Heart left ventricle (tissue), 16 donors: ENCODE measurements around the gene RHOV. TPM values are rescaled to one million over a fixed set of nuclear protein-coding genes. Genes with fewer than 3 reads are reported as not detected.

ENCODE experiments used
- ATAC-seq, 4 donors: fragments of 200-7000 bp; cut with Tn5 transposase; one replicate each; pipeline ENCODE4 v1.9.1; 2020 to 2022; ENCODE audit warnings: moderate library complexity in 4 of 4, mild to moderate bottlenecking in 3 of 4, moderate number of reproducible peaks in 1 of 4
- DNase-seq, 5 donors: peaks; one replicate each; pipeline ENCODE4 v3.0.0-alpha.2; 2020
- H3K27ac ChIP-seq, 12 donors: fragments of 200-600 bp; sonication (generic) in 4 of 12; one replicate each; pipeline versions ENCODE4 v1.5.0 to v1.8.0; 2016 to 2022; ENCODE audit warnings: mild to moderate bottlenecking in 2 of 12
- H3K27me3 ChIP-seq, 9 donors: fragments of 200-600 bp; sonication (generic) in 2 of 9; one replicate each; pipeline versions ENCODE4 v1.5.1 to v1.8.0; 2016 to 2022; ENCODE audit warnings: mild to moderate bottlenecking in 3 of 9
- H3K36me3 ChIP-seq, 9 donors: fragments of 200-600 bp; sonication (generic) in 2 of 9; one replicate each; pipeline versions ENCODE4 v1.5.0 to v1.8.0; 2018 to 2022; ENCODE audit warnings: mild to moderate bottlenecking in 2 of 9
- H3K4me1 ChIP-seq, 12 donors: fragments of 200-600 bp; sonication (generic) in 4 of 12; one replicate each; pipeline versions ENCODE4 v1.5.0 to v1.8.0; 2016 to 2022; ENCODE audit warnings: mild to moderate bottlenecking in 3 of 12
- H3K4me3 ChIP-seq, 12 donors: fragments of 200-600 bp; sonication (generic) in 4 of 12; one replicate each; pipeline versions ENCODE4 v1.5.0 to v1.8.0; 2017 to 2022; ENCODE audit warnings: mild to moderate bottlenecking in 9 of 12, moderate library complexity in 4 of 12
- H3K9me3 ChIP-seq, 12 donors: fragments of 200-600 bp; sonication (generic) in 4 of 12; one replicate each; pipeline versions ENCODE4 v1.5.0 to v1.8.0; 2016 to 2022; ENCODE audit warnings: mild to moderate bottlenecking in 1 of 12
- POLR2A ChIP-seq, 2 donors: fragments of 450-650 bp; IDR thresholded peaks; one replicate each; pipeline ENCODE4 v1.6.1; 2017; ENCODE audit warnings: antibody characterized with exemption in 2 of 2, mild to moderate bottlenecking in 2 of 2, moderate library complexity in 2 of 2
- WGBS, 4 donors: extraction: QIAGEN DNeasy Blood & Tissue Kit in 2 of 4; methylation state at CpG; one replicate each; pipeline versions ENCODE4 v1.1.5 to v1.1.7; 2013 to 2018; 5-methylcytosine and 5-hydroxymethylcytosine counted together
- intact Hi-C, 10 donors: fragments of 100-400 bp; cut with DNase I; formaldehyde crosslinking; loops; one replicate each; pipeline versions ENCODE4 v1.11.1 to v1.14.2; 2022
- polyA plus RNA-seq, 2 donors: library from polyadenylated mRNA; stranded (reverse); fragments of 200-250 nt; gene quantifications; one replicate each; pipeline ENCODE4 v1.2.3, GENCODE V29; 2013
- total RNA-seq, 9 donors: library from RNA; depleted of rRNA in 2 of 9; stranded (reverse); fragments of >200 nt in 2 of 9; fragmentation: NEBNext Ultra II Directional in 3 of 9; extraction: Animal tissue kit (Norgen Biotek cat#: 25700) in 3 of 9; gene quantifications; one replicate each; pipeline versions ENCODE4 v1.1.0 to v1.2.4, GENCODE V29; 2016 to 2023
- TF ChIP-seq, protein P1 (sequence below), 12 donors: fragments of 200-600 bp; sonication (generic) in 4 of 12; IDR thresholded peaks; one replicate each; pipeline versions ENCODE4 v1.5.0 to v1.8.0; 2018 to 2022; ENCODE audit warnings: antibody characterized with exemption in 12 of 12, mild to moderate bottlenecking in 5 of 12
- donor health status: ischemic (EF 13 %, LVEDD 7.1; RV severe dilation, severe dysfunction).
- donor health status: healthy with polysubstance abuse.
- donor health status: DM: no; HTN: yes; CAD: no.
- donor health status: DM: no; HTN: no; CAD: no.
- donor health status: ischemic (EF 25% LVEDD 6.9; RV normal size, moderate dysfunction).
- donor health status: ischemic (EF 25% LVEDD 5.7; RV mildly dilated, moderate dysfunction).
- donor health status: healthy.
- donor health status: DM: yes; HTN: yes; CAD: no.
- donor health status: ischemic (EF 35%, LVEDD 5.7; RV mildly dilated, moderate dysfunction).
- donor health status: nonischemic (EF 11% LVEDD 7.7; RV severe dilation, severe dysfunction).
- donor health status: DM: yes; HTN: yes; CAD: no.
- donor health status: PGD.
- donor health status: ischemic (EF 29% LVEDD 5.4; RV normal size, mild dysfunction).
- donor health status: nonischemic (EF 23%, LVEDD 6.1; RV moderate dilation, normal function).

The RHOV gene
- total and polyA plus RNA-seq, 11 donors = not detected

DNA sequence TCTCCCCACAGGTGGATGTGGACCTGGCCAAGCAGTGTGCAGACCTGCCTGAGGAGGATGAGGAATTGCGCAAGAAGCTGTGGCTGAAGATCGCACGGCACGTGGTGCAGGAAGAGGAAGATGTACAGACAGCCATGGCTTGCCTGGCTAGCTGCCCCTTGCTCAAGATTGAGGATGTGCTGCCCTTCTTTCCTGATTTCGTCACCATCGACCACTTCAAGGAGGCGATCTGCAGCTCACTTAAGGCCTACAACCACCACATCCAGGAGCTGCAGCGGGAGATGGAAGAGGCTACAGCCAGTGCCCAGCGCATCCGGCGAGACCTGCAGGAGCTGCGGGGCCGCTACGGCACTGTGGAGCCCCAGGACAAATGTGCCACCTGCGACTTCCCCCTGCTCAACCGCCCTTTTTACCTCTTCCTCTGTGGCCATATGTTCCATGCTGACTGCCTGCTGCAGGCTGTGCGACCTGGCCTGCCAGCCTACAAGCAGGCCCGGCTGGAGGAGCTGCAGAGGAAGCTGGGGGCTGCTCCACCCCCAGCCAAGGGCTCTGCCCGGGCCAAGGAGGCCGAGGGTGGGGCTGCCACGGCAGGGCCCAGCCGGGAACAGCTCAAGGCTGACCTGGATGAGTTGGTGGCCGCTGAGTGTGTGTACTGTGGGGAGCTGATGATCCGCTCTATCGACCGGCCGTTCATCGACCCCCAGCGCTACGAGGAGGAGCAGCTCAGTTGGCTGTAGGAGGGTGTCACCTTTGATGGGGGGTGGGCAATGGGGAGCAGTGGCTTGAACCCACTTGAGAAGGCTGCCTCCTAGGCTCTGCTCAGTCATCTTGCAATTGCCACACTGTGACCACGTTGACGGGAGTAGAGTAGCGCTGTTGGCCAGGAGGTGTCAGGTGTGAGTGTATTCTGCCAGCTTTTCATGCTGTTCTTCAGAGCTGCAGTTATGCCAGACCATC is 28.8 kb upstream of the RHOV start:
- DNase-seq (peak in 2 of 5 donors; percentile 57 to 65), ATAC-seq (no peak)
- H3K9me3 ChIP-seq = no peaks in the 10 kb centered on the region
- TF ChIP-seq, protein P1, sequence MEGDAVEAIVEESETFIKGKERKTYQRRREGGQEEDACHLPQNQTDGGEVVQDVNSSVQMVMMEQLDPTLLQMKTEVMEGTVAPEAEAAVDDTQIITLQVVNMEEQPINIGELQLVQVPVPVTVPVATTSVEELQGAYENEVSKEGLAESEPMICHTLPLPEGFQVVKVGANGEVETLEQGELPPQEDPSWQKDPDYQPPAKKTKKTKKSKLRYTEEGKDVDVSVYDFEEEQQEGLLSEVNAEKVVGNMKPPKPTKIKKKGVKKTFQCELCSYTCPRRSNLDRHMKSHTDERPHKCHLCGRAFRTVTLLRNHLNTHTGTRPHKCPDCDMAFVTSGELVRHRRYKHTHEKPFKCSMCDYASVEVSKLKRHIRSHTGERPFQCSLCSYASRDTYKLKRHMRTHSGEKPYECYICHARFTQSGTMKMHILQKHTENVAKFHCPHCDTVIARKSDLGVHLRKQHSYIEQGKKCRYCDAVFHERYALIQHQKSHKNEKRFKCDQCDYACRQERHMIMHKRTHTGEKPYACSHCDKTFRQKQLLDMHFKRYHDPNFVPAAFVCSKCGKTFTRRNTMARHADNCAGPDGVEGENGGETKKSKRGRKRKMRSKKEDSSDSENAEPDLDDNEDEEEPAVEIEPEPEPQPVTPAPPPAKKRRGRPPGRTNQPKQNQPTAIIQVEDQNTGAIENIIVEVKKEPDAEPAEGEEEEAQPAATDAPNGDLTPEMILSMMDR (IDR thresholded peaks at IDR 0.05) = no peak
- no peak for TF ChIP-seq POLR2A (IDR thresholded peaks at IDR 0.05)
- H3K36me3 ChIP-seq = peaks cover 3 to 62% (median 58%) of the 10 kb centered on the region in 9 donors
- no peak overlapping the region for H3K4me3 ChIP-seq
- intact Hi-C loops = loop anchor here in 8 of 10 donors (2.0 to 10.0 kb wide), 6 partner anchors 212 to 432 kb away; partner anchors contain the start of genes INO80 (in 4 of the 8), NUSAP1 (in 1 of the 8) and OIP5 (in 1 of the 8)
- H3K4me1 ChIP-seq = peaks cover 4 to 53% (median 41%) of the 10 kb centered on the region in 12 donors
- WGBS, 4 donors = 80 to 93% (median 85%) methylated on average over 29 to 33 of the region's 33 CpGs
- no peaks in the 10 kb centered on the region for H3K27me3 ChIP-seq
- peak overlapping the region in 2 of 12 donors; percentile 4 to 64 for H3K27ac ChIP-seq

- no peaks in the 10 kb centered on the region for H3K27me3 ChIP-seq
- intact Hi-C loops = loop anchor here in 8 of 10 donors (5.0 to 10.0 kb wide), 5 partner anchors 214 to 434 kb away; partner anchors contain the start of genes INO80 (in 4 of the 8), NUSAP1 (in 1 of the 8) and OIP5 (in 1 of the 8)
- H3K4me1 ChIP-seq = peaks cover 4 to 37% (median 22%) of the 10 kb centered on the region in 12 donors
- DNase-seq (no peak), ATAC-seq (no peak)
- H3K36me3 ChIP-seq = peaks cover 3 to 80% (median 77%) of the 10 kb centered on the region in 9 donors
- H3K27ac ChIP-seq = no peak overlapping the region
- TF ChIP-seq, protein P1 (IDR thresholded peaks at IDR 0.05) = no peak
- no peak for TF ChIP-seq POLR2A (IDR thresholded peaks at IDR 0.05)
- no peaks in the 10 kb centered on the region for H3K9me3 ChIP-seq
- no peak overlapping the region for H3K4me3 ChIP-seq
- WGBS, 4 donors = 74 to 80% (median 79%) methylated on average over 5 of the region's 5 CpGs
Observed at GRCh38 chr15:40901053-40901443, 27.0 kb upstream of the RHOV start.

DNA sequence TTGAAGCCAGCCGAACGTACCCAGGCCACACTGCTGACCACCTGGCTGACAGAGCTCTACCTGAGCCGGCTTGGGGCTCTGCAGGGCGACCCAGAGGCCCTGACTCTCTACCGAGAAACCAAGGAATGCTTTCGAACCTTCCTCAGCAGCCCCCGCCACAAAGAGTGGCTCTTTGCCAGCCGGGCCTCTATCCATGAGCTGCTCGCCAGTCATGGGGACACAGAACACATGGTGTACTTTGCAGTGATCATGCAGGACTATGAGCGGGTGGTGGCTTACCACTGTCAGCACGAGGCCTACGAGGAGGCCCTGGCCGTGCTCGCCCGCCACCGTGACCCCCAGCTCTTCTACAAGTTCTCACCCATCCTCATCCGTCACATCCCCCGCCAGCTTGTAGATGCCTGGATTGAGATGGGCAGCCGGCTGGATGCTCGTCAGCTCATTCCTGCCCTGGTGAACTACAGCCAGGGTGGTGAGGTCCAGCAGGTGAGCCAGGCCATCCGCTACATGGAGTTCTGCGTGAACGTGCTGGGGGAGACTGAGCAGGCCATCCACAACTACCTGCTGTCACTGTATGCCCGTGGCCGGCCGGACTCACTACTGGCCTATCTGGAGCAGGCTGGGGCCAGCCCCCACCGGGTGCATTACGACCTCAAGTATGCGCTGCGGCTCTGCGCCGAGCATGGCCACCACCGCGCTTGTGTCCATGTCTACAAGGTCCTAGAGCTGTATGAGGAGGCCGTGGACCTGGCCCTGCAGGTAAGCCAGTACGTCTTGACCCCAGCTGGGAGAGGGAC is 26.4 kb upstream of the RHOV start:
- intact Hi-C loops = loop anchor here in 8 of 10 donors (5.0 to 10.0 kb wide), 5 partner anchors 214 to 434 kb away; partner anchors contain the start of genes INO80 (in 4 of the 8), NUSAP1 (in 1 of the 8) and OIP5 (in 1 of the 8)
- H3K36me3 ChIP-seq = peaks cover 3 to 83% (median 79%) of the 10 kb centered on the region in 9 donors
- WGBS, 4 donors = 88 to 94% (median 89%) methylated on average over 30 to 36 of the region's 36 CpGs
- TF ChIP-seq, protein P1 (IDR thresholded peaks at IDR 0.05) = no peak
- TF ChIP-seq POLR2A (IDR thresholded peaks at IDR 0.05) = no peak
- H3K4me1 ChIP-seq = peaks cover under 1 to 37% (median 22%) of the 10 kb centered on the region in 12 donors
- H3K27me3 ChIP-seq = no peaks in the 10 kb centered on the region
- DNase-seq (no peak), ATAC-seq (no peak)
- H3K9me3 ChIP-seq = no peaks in the 10 kb centered on the region
- H3K4me3 ChIP-seq = no peak overlapping the region
- H3K27ac ChIP-seq = no peak overlapping the region
